KOPT-K1 (cell line): ENCODE measurements around the gene CCDC141.

Experiments
- H3K27ac ChIP-seq: fragments of 200-600 bp; sonication (generic); 2 replicates; pipeline ENCODE4 v1.5.1; 2016; ENCODE audit warnings: antibody characterized with exemption, mild to moderate bottlenecking, low read depth, low read length; ENCODE audit not compliant: poor library complexity, severe bottlenecking
- H3K36me3 ChIP-seq: fragments of 200-600 bp; sonication (generic); 2 replicates; pipeline ENCODE4 v1.5.1; 2017; ENCODE audit warnings: antibody characterized with exemption, mild to moderate bottlenecking, low read length, moderate library complexity; ENCODE audit not compliant: insufficient read depth
- H3K9me3 ChIP-seq: fragments of 200-600 bp; sonication (generic); 2 replicates; pipeline ENCODE4 v1.5.1; 2017; ENCODE audit warnings: antibody characterized with exemption, low read length, mild to moderate bottlenecking; ENCODE audit not compliant: insufficient read depth, poor library complexity, severe bottlenecking

The CCDC141 gene

DNA sequence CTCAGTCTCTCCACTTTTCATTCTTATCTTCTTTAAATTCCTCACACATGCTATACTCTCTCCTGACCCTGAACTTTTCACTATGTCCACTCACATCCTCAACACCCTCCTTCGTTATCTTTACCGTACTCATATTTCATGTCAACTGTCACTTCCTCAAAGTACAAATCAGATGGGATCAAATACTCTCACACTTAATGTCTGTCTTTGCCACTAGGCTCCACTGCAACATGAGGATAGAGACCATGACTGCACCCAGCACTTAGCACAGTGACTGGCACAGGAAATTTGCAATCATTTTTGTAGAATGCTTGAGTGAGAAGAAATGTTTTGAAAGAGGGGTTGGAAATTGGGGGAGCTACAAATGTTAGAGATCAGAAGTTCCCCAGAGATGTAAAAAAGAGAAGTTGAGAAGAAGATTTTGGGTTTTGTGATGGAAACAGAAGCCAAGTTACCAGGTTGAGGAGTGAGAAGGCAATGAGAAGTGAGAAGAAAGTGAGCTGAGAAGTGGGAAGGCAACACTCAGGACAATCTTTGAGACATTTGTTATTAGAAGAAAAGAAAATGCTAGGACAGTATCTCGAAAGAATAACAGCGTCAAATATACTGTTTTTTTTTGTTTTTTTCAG lies 87.0 kb downstream of the CCDC141 start:
- Histone ChIP-seq H3K27ac (no peak overlapping the region), H3K9me3 (no peaks in the 10 kb centered on the region), H3K36me3 (no peaks in the 10 kb centered on the region)

DNA sequence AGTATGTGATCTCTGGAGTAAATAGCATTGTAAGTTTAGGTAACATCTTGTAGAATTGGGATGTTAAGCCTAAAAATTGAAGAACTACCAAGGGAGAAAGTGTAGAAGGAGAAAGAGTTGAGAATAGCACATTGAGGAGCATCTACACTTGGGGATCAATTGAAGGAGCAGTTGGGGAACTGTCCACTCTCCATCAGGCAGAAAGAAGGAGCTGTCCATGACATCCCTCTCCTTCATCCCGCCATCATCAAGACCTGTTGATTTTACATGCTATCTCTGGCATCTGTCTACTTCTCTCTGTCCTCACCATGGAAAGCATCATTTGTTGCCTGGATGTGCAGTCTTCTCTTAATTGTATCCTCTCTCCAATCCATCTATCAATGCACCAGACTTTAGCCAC lies 87.8 kb downstream of the CCDC141 start:
- Histone ChIP-seq H3K36me3 (no peaks in the 10 kb centered on the region), H3K27ac (no peak overlapping the region), H3K9me3 (no peaks in the 10 kb centered on the region)

DNA sequence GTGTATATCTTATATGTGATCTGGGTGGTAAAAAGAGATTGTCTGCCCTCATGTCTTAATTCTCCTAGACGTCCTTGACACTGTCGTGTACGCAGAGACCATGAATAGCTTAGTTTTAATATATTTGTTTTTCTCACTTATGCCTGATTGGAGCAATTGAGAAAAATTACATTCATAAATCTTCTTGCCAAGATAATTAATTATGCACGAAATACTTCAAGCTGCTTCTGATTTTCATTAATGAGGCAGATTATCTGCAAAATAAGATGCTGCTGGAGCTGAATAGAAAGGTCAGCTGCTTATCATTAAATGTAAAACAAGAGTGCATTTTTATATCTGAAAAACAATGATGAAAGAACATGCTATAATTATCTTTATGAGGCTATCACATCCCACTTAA lies 95.9 kb downstream of the CCDC141 start:
- Histone ChIP-seq H3K27ac (no peak overlapping the region), H3K9me3 (no peaks in the 10 kb centered on the region), H3K36me3 (no peaks in the 10 kb centered on the region)

DNA sequence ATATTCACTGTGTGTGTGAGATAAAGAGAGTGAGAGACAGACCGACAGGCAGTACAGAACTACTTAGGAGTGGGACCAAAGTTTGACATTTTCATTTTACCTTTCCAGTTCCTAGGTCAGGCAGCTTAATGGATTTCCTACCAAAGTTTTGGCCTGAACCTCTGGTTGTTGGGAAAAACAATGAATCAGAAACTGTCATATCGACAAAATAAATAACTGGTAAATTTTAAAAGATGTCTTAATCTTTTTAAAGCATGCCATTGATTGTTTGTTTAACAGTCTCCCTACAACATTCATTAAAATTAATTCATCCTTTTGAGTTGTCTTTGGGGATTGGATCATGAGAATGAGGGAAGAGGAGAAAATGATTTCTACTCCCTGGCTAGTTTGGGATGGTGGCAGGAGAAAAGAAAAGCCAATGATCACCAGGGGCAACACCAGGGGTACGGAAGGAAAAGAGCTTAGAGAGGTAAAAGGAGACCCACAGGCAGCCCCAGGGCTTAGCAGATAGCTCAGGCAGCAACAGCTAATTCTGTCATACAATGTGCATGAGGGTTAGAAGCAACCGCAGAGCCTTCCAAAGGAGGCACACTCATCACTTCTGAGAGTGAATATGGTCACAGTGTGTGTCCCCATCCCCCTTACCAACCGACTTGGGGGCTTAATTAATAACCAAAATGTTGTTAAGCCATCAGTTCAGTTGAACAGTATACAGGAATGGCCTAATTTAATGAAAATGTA lies 98.5 kb downstream of the CCDC141 start:
- Histone ChIP-seq H3K27ac (no peak overlapping the region), H3K9me3 (no peaks in the 10 kb centered on the region)

DNA sequence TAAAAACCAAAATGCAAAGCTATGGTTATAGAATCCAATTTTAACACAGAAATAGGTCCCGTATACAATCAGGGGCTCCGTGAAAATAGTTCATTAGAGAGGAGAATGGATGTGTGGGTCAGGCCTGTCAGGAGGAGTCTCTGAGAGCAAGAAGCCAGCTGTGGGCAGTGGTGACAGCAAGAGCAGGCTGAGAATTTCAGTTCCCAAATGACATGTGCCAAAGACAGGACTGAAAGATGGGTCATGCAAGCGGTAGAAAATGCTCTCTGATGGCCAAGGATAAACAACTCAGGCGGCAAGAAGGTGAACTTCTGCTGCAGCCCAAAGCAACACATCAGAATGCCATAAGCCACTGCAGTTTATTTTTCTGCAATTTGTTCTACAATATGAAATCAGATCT lies 100.4 kb downstream of the CCDC141 start:
- H3K9me3 ChIP-seq, result no peaks in the 10 kb centered on the region
- no peak overlapping the region for H3K27ac ChIP-seq
- no peaks in the 10 kb centered on the region for H3K36me3 ChIP-seq

More for the DNA sequence above, 98.5 kb downstream of the CCDC141 start:
- no peaks in the 10 kb centered on the region for H3K36me3 ChIP-seq

DNA sequence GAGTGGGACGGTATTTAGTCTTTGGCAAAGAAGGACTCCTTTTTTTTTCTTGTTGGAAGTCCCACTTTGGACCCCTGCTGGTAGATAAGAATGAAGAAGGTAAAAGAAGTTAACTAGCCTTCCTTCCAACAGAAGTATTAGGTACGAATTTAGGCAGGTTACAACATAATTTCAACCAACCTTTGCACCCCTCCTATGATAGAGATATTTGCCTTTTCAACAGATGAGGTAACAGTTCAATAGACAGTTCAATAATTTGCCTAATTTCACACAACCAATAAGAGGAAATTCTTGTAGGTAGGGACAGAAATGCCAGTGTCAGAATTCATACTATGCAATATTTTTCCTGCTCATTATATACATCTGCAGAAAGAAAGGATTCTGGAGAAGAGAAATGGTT lies 100.8 kb downstream of the CCDC141 start:
- no peaks in the 10 kb centered on the region for H3K9me3 ChIP-seq
- no peak overlapping the region for H3K27ac ChIP-seq
- no peaks in the 10 kb centered on the region for H3K36me3 ChIP-seq

DNA sequence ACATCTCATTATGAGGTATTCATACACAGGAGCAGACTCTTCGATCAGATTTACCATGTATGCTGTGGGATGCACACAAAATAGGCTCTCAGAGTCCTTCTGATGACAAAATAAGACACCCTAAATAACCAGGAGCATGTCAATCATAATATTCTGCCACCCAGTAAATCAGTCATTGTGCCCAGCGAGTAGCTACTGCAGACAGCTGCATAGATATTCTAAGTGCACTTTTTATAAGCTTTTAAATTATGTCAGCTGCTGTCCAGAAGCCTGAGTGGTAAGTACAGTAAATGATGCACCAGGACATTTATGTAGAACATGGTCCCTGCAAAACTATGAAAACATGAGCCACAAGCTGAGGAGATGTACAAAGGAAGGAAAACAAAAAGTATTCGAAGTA lies 102.9 kb downstream of the CCDC141 start:
- no peak overlapping the region for H3K27ac ChIP-seq

DNA sequence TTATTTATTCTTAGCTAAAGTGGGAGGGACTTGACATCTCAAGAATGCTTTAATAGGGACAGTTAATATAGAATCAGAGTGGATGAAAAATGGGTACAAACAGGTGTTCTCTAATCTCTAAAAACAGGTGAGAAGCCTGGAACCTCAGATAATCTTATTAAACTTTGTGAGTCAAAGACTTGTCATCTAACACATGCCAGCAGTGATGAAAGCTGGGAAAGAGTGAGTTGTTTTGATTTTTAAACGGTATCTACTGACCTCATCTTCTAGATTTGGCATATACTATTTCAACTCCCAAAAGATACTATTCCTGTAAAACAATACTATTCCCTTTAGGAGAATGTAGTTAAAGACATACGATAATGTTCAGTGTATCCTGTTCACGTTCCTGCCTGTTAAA lies 103.4 kb downstream of the CCDC141 start:
- no peak overlapping the region for H3K27ac ChIP-seq
- no peaks in the 10 kb centered on the region for H3K36me3 ChIP-seq
- no peaks in the 10 kb centered on the region for H3K9me3 ChIP-seq

More for the DNA sequence above, 102.9 kb downstream of the CCDC141 start:
- H3K9me3 ChIP-seq, result no peaks in the 10 kb centered on the region
- no peaks in the 10 kb centered on the region for H3K36me3 ChIP-seq

DNA sequence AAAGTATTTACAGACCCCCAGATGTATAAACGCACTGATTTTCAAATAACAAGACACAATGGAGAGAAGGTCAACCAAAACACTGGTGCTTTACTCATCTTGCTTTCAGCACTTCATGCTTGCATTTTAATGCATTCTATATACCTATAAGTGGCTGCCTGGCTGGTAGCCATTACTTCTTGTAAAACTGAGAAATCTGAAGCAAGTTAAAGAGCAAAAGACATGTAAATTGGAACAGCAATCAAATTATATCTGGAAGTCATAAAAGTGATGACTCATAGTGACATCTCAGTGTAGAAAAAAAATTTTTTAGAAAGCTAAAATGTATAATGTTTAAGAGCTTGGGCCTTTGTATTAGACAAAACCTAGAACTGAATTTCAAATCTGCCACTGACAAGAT lies 106.2 kb downstream of the CCDC141 start:
- no peak overlapping the region for H3K27ac ChIP-seq
- H3K36me3 ChIP-seq, result no peaks in the 10 kb centered on the region
- no peaks in the 10 kb centered on the region for H3K9me3 ChIP-seq

DNA sequence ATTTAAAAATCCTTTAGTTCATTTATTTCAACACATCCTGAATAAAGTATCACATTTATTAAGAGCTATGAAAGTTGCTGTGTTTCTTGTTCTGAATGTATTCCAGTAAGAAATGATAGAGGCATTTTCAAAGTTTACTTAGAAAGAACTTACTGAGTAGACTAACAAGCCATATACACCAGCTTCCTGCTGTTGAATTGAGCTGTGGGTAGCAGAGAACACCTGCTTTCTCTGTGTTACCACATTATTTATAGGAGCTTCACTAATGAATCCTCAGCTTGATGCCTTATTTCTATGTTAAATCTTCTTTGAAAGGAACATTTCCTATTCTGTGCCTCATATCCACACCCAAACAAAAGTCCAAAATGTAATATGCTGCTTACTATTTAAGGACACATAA lies 115.4 kb downstream of the CCDC141 start:
- Histone ChIP-seq H3K27ac (no peak overlapping the region), H3K9me3 (peaks cover 4% of the 10 kb centered on the region), H3K36me3 (no peaks in the 10 kb centered on the region)

DNA sequence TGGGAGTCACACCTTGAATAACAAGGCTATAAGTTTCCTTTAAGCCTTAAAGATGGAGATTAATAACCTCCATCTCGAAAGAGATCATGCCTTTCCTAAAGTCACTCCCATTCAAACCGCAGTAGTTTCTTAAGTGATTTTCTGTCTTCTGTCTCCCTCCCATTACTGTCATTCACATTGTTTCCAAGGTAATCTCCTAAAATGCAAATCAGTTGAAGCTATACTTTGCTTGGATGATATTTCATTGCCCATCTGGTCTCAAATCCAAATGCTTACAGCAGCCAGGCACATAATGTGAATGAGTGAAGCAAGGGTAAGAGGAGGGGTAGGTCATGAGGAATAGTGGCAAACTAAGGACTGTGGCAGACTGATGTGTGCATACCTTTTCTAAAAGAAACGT lies 116.4 kb downstream of the CCDC141 start:
- Histone ChIP-seq H3K36me3 (no peaks in the 10 kb centered on the region), H3K27ac (no peak overlapping the region), H3K9me3 (peaks cover 4% of the 10 kb centered on the region)

DNA sequence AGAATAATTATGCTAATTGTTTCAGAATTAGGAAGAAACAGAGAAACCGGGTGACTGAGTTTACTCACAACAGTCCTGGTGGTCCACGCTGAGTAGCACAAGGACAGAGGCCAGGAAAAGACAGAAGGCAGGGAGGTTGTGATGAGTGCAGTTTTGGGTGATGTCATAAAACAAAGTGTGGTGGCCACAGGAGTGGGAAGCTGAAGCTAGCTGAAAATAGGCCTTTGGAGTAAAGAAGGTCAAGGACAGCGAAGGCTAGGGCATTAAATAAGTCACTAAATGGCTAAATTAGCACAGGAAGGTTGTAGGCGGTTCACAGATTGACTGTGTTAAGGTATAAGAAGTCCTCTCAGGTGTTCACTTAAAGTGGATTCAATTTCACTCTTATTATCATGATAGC lies 121.9 kb downstream of the CCDC141 start:
- H3K9me3 ChIP-seq, result peaks cover 4% of the 10 kb centered on the region
- H3K36me3 ChIP-seq, result no peaks in the 10 kb centered on the region
- no peak overlapping the region for H3K27ac ChIP-seq

DNA sequence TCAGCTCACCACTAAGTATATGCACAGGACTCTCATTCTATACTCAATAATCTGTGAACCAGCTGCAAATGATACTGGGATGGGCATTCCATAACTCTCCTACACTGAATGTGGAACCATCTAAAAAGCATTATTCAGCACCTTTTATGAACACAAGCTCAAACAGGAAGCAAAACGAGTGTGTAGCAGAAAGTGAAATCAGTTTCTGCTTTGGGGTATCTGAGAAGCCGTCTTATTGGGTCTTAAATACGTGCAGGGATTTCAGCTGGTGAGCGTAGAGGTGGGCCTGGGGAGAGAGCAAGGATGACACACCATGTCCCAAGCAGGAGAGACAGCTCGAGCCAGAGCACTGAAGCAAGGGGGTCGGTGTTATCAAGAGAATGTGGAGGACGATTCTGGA lies 122.8 kb downstream of the CCDC141 start:
- H3K9me3 ChIP-seq, result peaks cover 4% of the 10 kb centered on the region
- H3K27ac ChIP-seq, result no peak overlapping the region

DNA sequence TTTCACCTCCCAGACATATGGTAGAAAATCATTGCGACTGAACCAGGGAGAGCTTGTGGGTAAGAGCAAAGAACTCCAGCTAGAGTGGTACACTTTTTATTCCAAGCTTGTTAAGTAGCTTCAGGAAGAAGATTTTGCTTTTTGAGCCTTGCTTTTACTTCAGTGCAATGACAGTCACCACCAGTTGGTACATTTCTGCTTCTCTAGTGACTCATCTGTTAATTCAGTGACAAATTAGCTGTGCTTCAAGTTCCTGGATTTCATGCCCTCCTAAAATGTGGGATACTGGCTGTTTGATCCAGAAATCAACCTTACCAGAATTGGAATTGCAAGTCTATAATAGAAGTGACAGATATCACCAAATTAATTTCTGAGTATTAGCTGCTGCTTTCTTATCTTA lies 125.1 kb downstream of the CCDC141 start:
- Histone ChIP-seq H3K9me3 (no peaks in the 10 kb centered on the region), H3K27ac (no peak overlapping the region), H3K36me3 (no peaks in the 10 kb centered on the region)

More for the DNA sequence above, 122.8 kb downstream of the CCDC141 start:
- no peaks in the 10 kb centered on the region for H3K36me3 ChIP-seq

DNA sequence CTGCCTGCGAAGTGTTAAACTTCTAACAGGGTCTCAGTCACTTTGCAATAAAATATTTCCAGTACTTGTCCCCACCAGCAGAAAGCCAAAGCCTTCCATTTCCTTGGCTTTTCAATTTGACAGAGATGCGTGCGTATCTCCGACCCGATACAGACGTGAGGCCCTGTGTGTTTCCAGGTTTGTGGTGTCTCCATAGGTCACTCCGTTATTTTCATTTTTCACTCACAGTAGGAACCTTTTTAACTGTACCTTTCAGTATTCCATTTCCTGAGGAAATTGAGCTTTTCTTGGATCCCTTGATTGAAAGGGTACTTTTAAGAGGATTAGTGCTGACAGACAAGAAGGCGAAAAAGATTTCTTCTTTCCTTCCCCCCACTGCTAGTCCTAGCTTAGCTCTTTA lies 126.4 kb downstream of the CCDC141 start:
- Histone ChIP-seq H3K27ac (no peak overlapping the region), H3K9me3 (no peaks in the 10 kb centered on the region), H3K36me3 (no peaks in the 10 kb centered on the region)

DNA sequence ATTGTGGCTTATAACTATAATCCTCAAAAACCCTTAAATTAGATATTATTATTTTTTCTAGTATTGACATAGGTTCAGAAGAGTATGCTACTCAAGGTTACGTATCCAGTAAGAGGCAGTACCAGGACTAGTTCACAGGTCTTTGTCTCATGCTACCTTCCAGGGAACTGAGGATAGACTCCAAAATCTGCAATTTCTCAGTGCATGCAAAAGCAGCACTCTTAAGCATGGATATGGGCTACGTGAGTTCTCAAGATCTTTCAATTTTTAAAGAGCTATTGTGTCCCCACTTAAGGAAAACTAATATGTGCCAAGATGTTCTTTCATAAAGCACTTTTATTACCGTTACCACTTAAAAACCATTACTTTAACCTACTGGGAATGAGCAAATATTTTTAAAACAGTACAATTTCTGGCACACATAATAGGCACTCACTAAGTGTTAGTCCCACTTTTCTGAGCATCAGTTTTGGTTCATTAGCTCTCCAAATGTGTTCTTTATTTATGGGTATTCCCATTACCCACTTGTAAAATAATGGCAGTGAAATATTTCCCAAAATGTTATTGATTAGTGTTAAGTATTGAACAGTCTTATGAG lies 128.9 kb downstream of the CCDC141 start:
- Histone ChIP-seq H3K27ac (no peak overlapping the region), H3K9me3 (no peaks in the 10 kb centered on the region), H3K36me3 (no peaks in the 10 kb centered on the region)
